HCT116 (cell line): ENCODE data around the gene RAB8A. TPM values are rescaled to one million over a fixed set of nuclear protein-coding genes. Genes with fewer than 3 reads are reported as not detected.

Source experiments
- ATAC-seq: fragments of 200-7000 bp; cut with Tn5 transposase; 2 replicates; pipeline ENCODE4 v1.9.1; 2020; ENCODE audit warnings: mild to moderate bottlenecking, moderate library complexity
- BruUV-seq: library from RNA; stranded (reverse); fragments of 400-500 nt; replicated peaks from 2 replicates; lab custom pipeline; 2021; lab: Mats Ljungman, UMichigan
- CTCF ChIA-PET: fragments of 300-600 bp; sonication (Branson Sonifier 250); formaldehyde crosslinking; loops from one replicate; lab custom pipeline; 2021; ENCODE audit warnings: antibody characterized with exemption; lab: Charles Lee
- POLR2A ChIA-PET: fragments of 300-600, 350-600 bp; sonication (Branson Sonifier 250); formaldehyde crosslinking; loops from one replicate; lab custom pipeline; 2021; ENCODE audit warnings: antibody characterized with exemption; lab: Charles Lee
- RAD21 ChIA-PET, 2 experiments: fragments of 300-600 bp; sonication (Branson Sonifier 250); formaldehyde crosslinking; loops; one replicate each; lab custom pipeline; 2023; ENCODE audit warnings: low total read pairs in 2 of 2; ENCODE audit not compliant: uncharacterized antibody in 2 of 2, unreplicated experiment in 2 of 2, low non-redundant PET in 1 of 2; lab: Charles Lee
- DNase-seq: peaks from one replicate; pipeline ENCODE4 v3.0.0-alpha.2; 2010; ENCODE audit warnings: low read depth, low spot score
- H2AFZ ChIP-seq: fragments of 200-600 bp; shearing (Covaris generic), sonication (generic); 2 replicates; pipeline ENCODE4 v1.6.1; 2017; ENCODE audit warnings: low read depth, mixed run types, mixed read lengths, antibody characterized with exemption, low read length; ENCODE audit not compliant: poor library complexity, severe bottlenecking
- H3K27ac ChIP-seq: 2 replicates; pipeline ENCODE4 v1.5.1; 2012; ENCODE audit warnings: low read depth, low read length
- H3K27me3 ChIP-seq: fragments of 200-600 bp; sonication (generic); 2 replicates; pipeline ENCODE4 v1.6.1; 2016; ENCODE audit warnings: mixed run types, low read length, mixed read lengths; ENCODE audit not compliant: insufficient read depth
- H3K36me3 ChIP-seq, 2 experiments: fragments of 200-500 bp in 1 of 2; fragments of 200-600 bp in 1 of 2; sonication (Bioruptor generic) in 1 of 2; sonication (generic) in 1 of 2; 2 replicates each; pipeline versions ENCODE4 v1.5.1 to v1.6.1; 2014 to 2016; ENCODE audit warnings: low read length in 2 of 2, inconsistent platforms in 1 of 2, mixed read lengths in 1 of 2, mixed run types in 1 of 2; ENCODE audit not compliant: insufficient read depth in 2 of 2, control insufficient read depth in 1 of 2
- H3K4me1 ChIP-seq, 2 experiments: fragments of 200-600 bp in 1 of 2; sonication (generic) in 1 of 2; 2 replicates each; pipeline versions ENCODE4 v1.5.1 to v1.6.1; 2012 to 2017; ENCODE audit warnings: low read length in 2 of 2, inconsistent platforms in 1 of 2, mild to moderate bottlenecking in 1 of 2, mixed read lengths in 1 of 2, mixed run types in 1 of 2, moderate library complexity in 1 of 2; ENCODE audit not compliant: insufficient read depth in 2 of 2, control insufficient read depth in 1 of 2
- H3K4me2 ChIP-seq: fragments of 200-600 bp; sonication (generic); 2 replicates; pipeline ENCODE4 v1.6.1; 2017; ENCODE audit warnings: mixed run types, low read length, mixed read lengths
- H3K4me3 ChIP-seq, 2 experiments: fragments of 200-600 bp in 1 of 2; sonication (generic) in 1 of 2; replicated peaks in 1 of 2; 2 replicates each; pipeline ENCODE4 v1.5.1; 2011 to 2016; ENCODE audit warnings: low read length in 2 of 2, control low read depth in 1 of 2, low read depth in 1 of 2, mild to moderate bottlenecking in 1 of 2, mixed read lengths in 1 of 2, mixed run types in 1 of 2
- H3K79me2 ChIP-seq: fragments of 200-600 bp; sonication (generic); 2 replicates; pipeline ENCODE4 v1.6.1; 2017; ENCODE audit warnings: mild to moderate bottlenecking, mixed run types, low read length, moderate library complexity, mixed read lengths; ENCODE audit not compliant: insufficient read depth
- H3K9ac ChIP-seq: fragments of 200-600 bp; sonication (generic); 2 replicates; pipeline ENCODE4 v1.6.1; 2016; ENCODE audit warnings: low read length, mixed read lengths
- H3K9me2 ChIP-seq: fragments of 200-600 bp; sonication (generic), shearing (Covaris generic); 2 replicates; pipeline ENCODE4 v1.6.1; 2017; ENCODE audit warnings: mixed run types, mild to moderate bottlenecking, moderate library complexity; ENCODE audit not compliant: insufficient read depth
- H3K9me3 ChIP-seq, 2 experiments: fragments of 200-500 bp in 1 of 2; fragments of 200-600 bp in 1 of 2; sonication (Bioruptor generic) in 1 of 2; sonication (generic) in 1 of 2; 2 replicates each; pipeline ENCODE4 v1.6.1; 2014 to 2017; ENCODE audit warnings: low read length in 2 of 2, mixed read lengths in 2 of 2, inconsistent platforms in 1 of 2, low read depth in 1 of 2, mild to moderate bottlenecking in 1 of 2, mixed run types in 1 of 2, moderate library complexity in 1 of 2; ENCODE audit not compliant: control insufficient read depth in 1 of 2, insufficient read depth in 1 of 2
- H4K20me1 ChIP-seq: fragments of 200-600 bp; sonication (generic), shearing (Covaris generic); 2 replicates; pipeline ENCODE4 v1.6.1; 2017; ENCODE audit warnings: mixed run types, mild to moderate bottlenecking, moderate library complexity; ENCODE audit not compliant: insufficient read depth
- ATF3 ChIP-seq: IDR thresholded peaks from 2 replicates; pipeline ENCODE4 v1.6.1; 2012
- CBX3 ChIP-seq: IDR thresholded peaks from 2 replicates; pipeline ENCODE4 v1.6.1; 2012; ENCODE audit warnings: low read depth
- CTCF ChIP-seq, 3 experiments: fragments of 200-600 bp in 1 of 3; sonication (generic) in 1 of 3; IDR thresholded peaks in 2 of 3; conservative IDR thresholded peaks in 1 of 3; 2 replicates each; pipeline ENCODE4 v1.5.1; 2012 to 2017; ENCODE audit warnings: low read depth in 2 of 3, low read length in 2 of 3, antibody characterized with exemption in 1 of 3, borderline replicate concordance in 1 of 3, control low read depth in 1 of 3, mild to moderate bottlenecking in 1 of 3, mixed read lengths in 1 of 3, mixed run types in 1 of 3, moderate library complexity in 1 of 3; ENCODE audit not compliant: insufficient read depth in 1 of 3
- EGR1 ChIP-seq: IDR thresholded peaks from 2 replicates; pipeline ENCODE4 v1.6.1; 2012; ENCODE audit warnings: low read depth
- ELF1 ChIP-seq: IDR thresholded peaks from 2 replicates; pipeline ENCODE4 v1.6.1; 2012; ENCODE audit warnings: low read depth, borderline replicate concordance
- EZH2 ChIP-seq: fragments of 200-600 bp; sonication (generic); IDR thresholded peaks from 2 replicates; pipeline ENCODE4 v1.6.1; 2017; ENCODE audit warnings: antibody characterized with exemption, mixed run types
- FOSL1 ChIP-seq: IDR thresholded peaks from 2 replicates; pipeline ENCODE4 v1.6.1; 2012; ENCODE audit warnings: low read depth
- JUND ChIP-seq: IDR thresholded peaks from 2 replicates; pipeline ENCODE4 v1.6.1; 2012
- MAX ChIP-seq: IDR thresholded peaks from 2 replicates; pipeline ENCODE4 v1.6.1; 2012
- POLR2A ChIP-seq: IDR thresholded peaks from 2 replicates; pipeline ENCODE4 v1.7.0; 2011; ENCODE audit warnings: borderline replicate concordance; ENCODE audit not compliant: insufficient read depth, insufficient read length; ENCODE audit errors: extremely low read depth
- RAD21 ChIP-seq: IDR thresholded peaks from 2 replicates; pipeline ENCODE4 v1.6.1; 2012; ENCODE audit warnings: low read depth, mild to moderate bottlenecking
- REST ChIP-seq: IDR thresholded peaks from 2 replicates; pipeline ENCODE4 v1.6.1; 2012; ENCODE audit warnings: low read depth
- SIN3A ChIP-seq: IDR thresholded peaks from 2 replicates; pipeline ENCODE4 v1.6.1; 2012; ENCODE audit warnings: low read depth
- SP1 ChIP-seq: IDR thresholded peaks from 2 replicates; pipeline ENCODE4 v1.6.1; 2012; ENCODE audit warnings: low read depth
- SRF ChIP-seq: IDR thresholded peaks from 2 replicates; pipeline ENCODE4 v1.6.1; 2012; ENCODE audit warnings: low read depth
- TCF7L2 ChIP-seq: IDR thresholded peaks from 2 replicates; pipeline ENCODE4 v1.7.0; 2011; ENCODE audit warnings: borderline replicate concordance, inconsistent platforms; ENCODE audit not compliant: insufficient read depth, insufficient read length; ENCODE audit errors: extremely low read depth
- ZFX ChIP-seq: fragments of 450-650 bp; IDR thresholded peaks from 2 replicates; pipeline ENCODE4 v1.6.1; 2017
- ZNF274 ChIP-seq: fragments of 200-500 bp; sonication (Bioruptor generic); IDR thresholded peaks from 2 replicates; pipeline ENCODE4 v1.6.1; 2014; ENCODE audit warnings: mild to moderate bottlenecking, low read depth, low read length, inconsistent platforms
- intact Hi-C: fragments of 100-400 bp; cut with micrococcal nuclease; formaldehyde crosslinking; loops from 2 replicates; pipeline ENCODE4 v1.10.0; 2022
- total RNA-seq: library from RNA; stranded (reverse); gene quantifications from one replicate; pipeline ENCODE4 v1.2.1, GENCODE V29; 2021; ENCODE audit not compliant: unreplicated experiment
- TF ChIP-seq, protein P1 (sequence below): IDR thresholded peaks from 2 replicates; pipeline ENCODE4 v1.6.1; 2011; ENCODE audit warnings: mild to moderate bottlenecking, low read length, moderate library complexity; ENCODE audit not compliant: insufficient replicate concordance; ENCODE audit errors: extremely low read depth

RAB8A gene
- total RNA-seq, 1 experiment from 2014 or later = 116 TPM

DNA sequence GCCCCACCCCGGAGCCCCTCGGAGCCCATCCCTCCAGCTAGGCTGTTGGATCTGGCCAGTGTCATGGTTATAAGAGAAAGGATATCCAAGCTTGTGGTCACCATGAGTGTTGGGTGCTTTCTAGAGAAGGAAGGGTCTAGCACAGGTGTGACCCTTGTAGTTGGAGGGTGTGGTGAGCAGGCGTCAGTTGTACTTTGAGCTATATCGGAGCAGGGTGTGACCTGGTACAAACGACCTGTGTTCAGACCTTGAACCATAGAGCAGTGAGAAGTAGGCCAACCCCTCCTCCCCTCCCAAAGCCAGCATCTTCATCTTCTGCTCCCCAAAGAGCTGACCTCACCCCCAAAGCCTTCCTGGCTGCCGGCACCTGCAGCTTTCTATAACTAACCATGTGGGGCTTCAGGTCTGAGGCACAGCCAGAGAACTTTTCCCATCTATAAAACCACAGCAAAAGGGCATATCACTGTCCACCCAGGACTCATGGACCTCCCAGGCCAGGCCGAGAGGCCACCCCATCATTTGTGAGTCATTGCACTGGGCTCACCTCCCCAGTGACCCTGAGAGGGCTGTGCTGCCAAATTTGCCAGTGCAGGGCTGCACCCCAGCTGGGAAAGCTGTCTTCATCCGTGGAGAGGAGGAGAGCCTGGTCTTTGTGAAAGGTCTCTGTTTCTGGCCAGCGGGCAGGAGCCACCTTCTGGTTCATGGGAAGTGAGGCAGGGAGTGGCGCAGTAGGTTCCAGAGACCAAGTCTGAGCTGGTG, 14.2 kb downstream of the RAB8A start:
- ChIA-PET CTCF (no interaction called here), RAD21 (no interaction called here), POLR2A (no interaction called here)
- DNase-seq = no peak
- Histone ChIP-seq H4K20me1 (no peaks in the 10 kb centered on the region), H2AFZ (no peak overlapping the region), H3K36me3 (peaks cover 46 to 67% of the 10 kb centered on the region in 2 experiments), H3K9me3 (no peaks in the 10 kb centered on the region), H3K27me3 (no peaks in the 10 kb centered on the region), H3K4me1 (no peaks in the 10 kb centered on the region), H3K9me2 (no peaks in the 10 kb centered on the region), H3K4me2 (no peak overlapping the region), H3K27ac (no peak overlapping the region), H3K79me2 (peaks cover 4% of the 10 kb centered on the region; the same call in 1 of the 2 replicates), H3K4me3 (no peak overlapping the region), H3K9ac (no peak overlapping the region)
- no peak for ATAC-seq
- BruUV-seq = no TSS peak
- intact Hi-C loops = no loop called here
- TF ChIP-seq EGR1 = no peak
- no peak for TF ChIP-seq ZNF274
- no peak for TF ChIP-seq SIN3A
- no peak for TF ChIP-seq REST
- no peak for TF ChIP-seq CBX3
- TF ChIP-seq SRF = no peak
- TF ChIP-seq FOSL1 = no peak
- TF ChIP-seq CTCF (IDR thresholded peaks at IDR 0.05 in 2 of 3, conservative IDR thresholded peaks at IDR 0.05 in 1 of 3; ENCODE audit: borderline replicate concordance in 1 of 3, insufficient read depth in 1 of 3, low read depth in 2 of 3, low read length in 2 of 3) = no peak
- TF ChIP-seq ATF3 = no peak
- TF ChIP-seq POLR2A = no peak
- no peak for TF ChIP-seq TCF7L2
- TF ChIP-seq SP1 = no peak
- no peak for TF ChIP-seq RAD21
- TF ChIP-seq JUND = no peak
- TF ChIP-seq ELF1 = no peak
- no peak for TF ChIP-seq ZFX
- TF ChIP-seq MAX = no peak
- TF ChIP-seq, protein P1, sequence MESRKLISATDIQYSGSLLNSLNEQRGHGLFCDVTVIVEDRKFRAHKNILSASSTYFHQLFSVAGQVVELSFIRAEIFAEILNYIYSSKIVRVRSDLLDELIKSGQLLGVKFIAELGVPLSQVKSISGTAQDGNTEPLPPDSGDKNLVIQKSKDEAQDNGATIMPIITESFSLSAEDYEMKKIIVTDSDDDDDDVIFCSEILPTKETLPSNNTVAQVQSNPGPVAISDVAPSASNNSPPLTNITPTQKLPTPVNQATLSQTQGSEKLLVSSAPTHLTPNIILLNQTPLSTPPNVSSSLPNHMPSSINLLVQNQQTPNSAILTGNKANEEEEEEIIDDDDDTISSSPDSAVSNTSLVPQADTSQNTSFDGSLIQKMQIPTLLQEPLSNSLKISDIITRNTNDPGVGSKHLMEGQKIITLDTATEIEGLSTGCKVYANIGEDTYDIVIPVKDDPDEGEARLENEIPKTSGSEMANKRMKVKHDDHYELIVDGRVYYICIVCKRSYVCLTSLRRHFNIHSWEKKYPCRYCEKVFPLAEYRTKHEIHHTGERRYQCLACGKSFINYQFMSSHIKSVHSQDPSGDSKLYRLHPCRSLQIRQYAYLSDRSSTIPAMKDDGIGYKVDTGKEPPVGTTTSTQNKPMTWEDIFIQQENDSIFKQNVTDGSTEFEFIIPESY = no peak
- TF ChIP-seq EZH2 = no peak
